HK-2 (cell line): ENCODE data around the gene USP5.

Source experiments
- DNase-seq: peaks from one replicate; pipeline ENCODE4 v3.0.0-alpha.2; 2018; ENCODE audit not compliant: unreplicated experiment

USP5 gene

DNA sequence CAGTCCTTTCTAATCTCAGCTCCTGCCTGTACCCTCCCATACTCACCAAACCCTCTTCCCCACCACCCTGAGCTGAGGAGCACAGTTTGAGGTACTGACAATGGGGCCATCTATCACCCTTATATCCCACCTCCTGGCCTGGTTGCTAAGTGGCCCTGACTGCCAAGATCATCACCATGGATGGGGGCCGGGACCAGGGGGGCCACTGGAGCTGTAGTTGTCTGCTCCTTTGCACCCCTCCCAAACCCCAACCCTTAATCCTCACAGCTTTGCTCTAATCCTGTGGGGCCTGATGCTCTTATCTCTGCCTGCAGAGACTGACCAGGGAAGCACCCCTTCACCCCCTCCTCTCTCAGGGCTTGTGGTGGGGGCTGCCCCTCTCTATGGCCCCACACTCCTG, 11.6 kb upstream of the USP5 start:
- no peak for DNase-seq

DNA sequence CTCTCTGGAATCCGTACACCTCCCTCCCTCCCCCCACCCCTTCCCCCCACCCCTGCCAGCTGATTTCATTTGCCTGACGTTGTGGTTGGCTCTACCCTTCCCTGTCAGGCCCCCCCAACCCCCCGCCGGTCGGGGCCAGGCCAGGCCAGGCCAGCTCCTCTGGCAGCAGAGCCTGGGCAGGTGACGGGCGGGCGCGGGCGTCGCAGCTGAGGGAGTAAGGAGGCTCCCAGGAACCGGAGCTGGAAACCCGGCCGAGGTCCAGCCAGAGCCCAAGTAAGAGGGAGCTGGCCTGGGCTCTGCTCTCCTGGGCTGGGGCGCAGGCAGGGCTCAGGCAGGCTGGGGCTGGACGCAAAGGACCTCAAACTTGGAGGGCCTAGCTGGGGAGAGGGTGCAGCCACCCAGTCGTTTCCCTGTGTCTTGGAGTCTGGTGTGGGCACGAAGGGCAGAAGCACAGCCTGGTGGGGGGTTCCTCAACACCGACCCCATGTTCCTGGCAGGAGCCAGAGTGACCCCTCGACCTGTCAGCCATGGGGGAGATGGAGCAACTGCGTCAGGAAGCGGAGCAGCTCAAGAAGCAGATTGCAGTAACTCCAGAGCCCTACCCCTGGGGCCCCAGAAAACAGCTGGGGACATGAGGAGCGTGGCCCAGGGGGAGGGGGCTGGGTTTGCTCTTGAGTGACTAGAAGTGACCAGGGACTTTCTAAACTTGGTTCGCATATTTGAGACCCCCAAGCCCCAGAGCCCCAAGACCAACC, 11.0 kb upstream of the USP5 start, which contains the start of gene GNB3:
Gene GNB3 (plus strand): TSS at position 165 of the 755 bp plus-strand sequence. CDS start 363 bp downstream, at position 528.
- DNase-seq = no peak

DNA sequence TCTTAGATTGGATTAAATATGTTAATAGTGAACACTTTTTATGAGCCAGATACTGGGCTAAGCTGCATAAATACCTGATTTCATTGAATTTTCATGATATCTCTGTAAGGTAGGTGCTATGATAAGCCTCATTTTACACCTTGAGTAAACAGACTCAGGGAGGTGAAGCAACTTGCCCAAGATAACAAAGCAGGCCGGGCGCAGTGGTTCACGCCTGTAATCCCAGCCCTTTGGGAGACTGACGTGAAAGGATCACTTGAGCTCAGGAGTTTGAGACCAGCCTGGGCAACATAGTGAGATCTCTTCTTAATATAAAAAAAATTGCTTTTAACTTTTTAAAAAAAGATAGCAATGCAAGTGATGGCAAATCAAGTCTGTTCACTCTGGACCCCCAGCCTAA, 9.9 kb upstream of the USP5 start:
- DNase-seq = no peak

DNA sequence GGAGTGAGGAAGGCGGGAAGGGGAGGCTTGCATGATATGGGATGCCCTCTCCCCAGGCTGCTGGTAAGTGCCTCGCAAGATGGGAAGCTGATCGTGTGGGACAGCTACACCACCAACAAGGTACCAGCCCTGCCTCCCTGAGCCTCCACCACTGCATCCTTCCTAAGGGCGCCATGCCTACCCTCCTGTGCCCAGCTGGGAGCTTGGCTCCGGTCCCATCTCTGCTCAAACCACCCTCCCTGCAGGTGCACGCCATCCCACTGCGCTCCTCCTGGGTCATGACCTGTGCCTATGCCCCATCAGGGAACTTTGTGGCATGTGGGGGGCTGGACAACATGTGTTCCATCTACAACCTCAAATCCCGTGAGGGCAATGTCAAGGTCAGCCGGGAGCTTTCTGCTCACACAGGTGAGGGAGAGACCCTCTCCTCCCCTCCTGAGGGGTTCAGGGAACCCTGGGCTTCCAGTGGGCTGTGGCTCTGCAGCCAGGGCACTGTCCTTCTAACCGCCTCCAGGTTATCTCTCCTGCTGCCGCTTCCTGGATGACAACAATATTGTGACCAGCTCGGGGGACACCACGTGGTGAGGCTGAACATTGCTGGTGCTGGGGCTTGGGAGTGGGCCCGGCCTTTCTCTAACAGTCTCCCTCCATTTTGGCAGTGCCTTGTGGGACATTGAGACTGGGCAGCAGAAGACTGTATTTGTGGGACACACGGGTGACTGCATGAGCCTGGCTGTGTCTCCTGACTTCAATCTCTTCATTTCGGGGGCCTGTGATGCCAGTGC, 8.6 kb upstream of the USP5 start:
- no peak for DNase-seq

GRCh38 chr12:6845395-6845794, 6.6 kb upstream of the USP5 start:
- no peak for DNase-seq

DNA sequence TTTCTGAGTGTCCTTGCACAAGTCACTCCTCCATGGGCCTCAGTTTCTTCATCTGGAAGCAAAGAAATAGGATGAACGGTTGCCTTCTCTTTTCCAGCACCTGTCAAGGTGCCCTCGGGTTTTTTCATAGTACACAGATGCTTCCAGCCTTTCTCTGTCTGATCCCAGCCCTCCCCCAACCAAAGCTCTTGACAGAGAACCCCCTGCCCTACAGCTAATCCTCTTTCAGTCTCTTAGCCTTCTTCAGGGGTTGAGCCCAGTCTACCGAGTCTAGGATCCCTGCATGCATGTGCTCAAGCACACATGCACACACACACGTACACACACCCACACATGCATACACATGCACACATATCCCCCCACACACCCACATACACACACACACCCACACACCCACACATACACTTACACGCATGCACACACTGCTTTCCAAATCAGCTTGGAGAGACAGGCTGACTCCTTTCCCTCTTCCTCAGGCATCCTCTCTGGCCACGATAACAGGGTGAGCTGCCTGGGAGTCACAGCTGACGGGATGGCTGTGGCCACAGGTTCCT, 5.6 kb upstream of the USP5 start:
- no peak for DNase-seq

DNA sequence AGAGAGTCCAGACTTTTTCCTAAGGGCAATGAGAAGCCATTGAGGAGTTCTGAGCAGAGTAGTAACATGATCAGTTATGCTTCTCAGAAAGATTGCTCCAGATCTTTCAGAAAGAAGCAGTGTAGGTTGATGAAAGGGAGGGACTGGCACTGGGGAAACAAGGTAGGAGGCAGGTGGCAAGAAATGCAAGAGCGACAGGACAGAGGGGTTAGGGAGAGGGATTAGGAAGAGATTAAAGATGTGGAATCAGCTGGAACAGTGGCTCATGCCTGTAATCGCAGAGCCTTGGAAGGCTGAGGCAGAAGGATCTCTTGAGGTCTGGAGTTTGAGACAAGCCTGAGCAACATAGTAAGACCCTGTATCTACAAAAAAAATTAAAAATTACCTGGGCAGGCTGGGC, 4.3 kb upstream of the USP5 start:
- no peak for DNase-seq

- no peak for DNase-seq
Observed at GRCh38 chr12:6849427-6849826, 2.5 kb upstream of the USP5 start.

- DNase-seq = no peak
Observed at GRCh38 chr12:6849976-6850560, 1.9 kb upstream of the USP5 start.

- no peak for DNase-seq
Observed at GRCh38 chr12:6850796-6851152, 1.2 kb upstream of the USP5 start.

- DNase-seq = peak; percentile 94
Observed at GRCh38 chr12:6851153-6851920, 613 bp upstream of the USP5 start, which contains the start of gene CDCA3. TSS of gene CDCA3 (minus strand) at chr12:6851286. CDS start at chr12:6850952, 334 bp downstream.

DNA sequence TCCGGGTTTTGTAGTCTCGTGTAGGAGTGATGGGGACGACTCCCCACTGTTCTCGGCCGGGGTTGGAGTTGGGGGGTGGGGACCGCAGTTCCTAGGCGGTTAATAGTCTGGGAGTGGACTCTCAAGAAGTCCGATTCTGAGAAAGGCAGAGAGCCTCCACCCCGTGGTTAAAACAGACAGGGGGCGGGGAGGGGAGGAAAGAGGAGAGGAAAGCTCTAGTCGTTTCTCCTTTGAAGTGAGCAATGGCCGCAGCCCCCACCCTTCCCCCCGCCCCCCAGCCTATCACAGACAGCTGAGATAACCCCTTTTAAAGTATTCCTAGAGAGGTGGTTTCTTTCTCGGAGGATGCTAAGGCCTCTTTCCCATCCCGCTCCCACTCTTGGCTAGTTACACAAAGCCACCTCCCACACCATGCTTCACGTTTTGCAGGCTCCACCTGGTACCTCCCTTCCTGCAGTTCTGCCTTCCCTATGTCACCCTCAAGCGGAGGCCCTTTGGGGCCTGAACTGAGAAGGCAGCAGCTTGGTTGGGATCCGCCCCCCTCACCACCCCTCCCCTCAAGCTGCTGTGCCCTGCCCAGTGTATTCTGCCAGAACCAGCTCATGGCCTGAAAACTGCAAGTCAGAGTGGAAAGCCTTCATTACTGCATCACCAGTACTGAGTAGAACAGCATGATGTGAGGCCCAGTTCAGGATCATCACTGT, 853 bp downstream of the USP5 start:
- peak; percentile 73 for DNase-seq

GRCh38 chr12:6853626-6854025, 1.7 kb downstream of the USP5 start:
- no peak for DNase-seq

DNA sequence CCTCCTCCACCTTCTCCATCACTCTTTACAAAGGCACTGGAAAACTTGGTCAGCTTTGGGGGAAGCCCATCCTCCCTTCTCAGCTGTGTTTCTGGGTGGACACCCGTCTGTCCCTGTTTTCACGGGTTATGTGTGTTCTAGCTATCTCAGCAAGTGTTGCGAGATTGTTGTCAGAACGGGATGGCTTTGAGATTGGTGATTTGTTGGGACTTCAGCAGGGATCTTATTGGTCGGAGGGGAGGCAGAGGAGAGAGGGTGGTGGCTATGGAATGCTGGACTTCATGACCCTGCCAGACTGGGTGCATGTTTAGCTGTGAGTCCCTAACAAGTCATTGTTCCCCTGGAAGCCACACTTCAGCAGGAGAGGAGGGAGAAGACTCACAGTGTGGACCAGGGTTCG, 2.1 kb downstream of the USP5 start:
- no peak for DNase-seq

- no peak for DNase-seq
Observed at GRCh38 chr12:6855322-6855721, 3.4 kb downstream of the USP5 start.

DNA sequence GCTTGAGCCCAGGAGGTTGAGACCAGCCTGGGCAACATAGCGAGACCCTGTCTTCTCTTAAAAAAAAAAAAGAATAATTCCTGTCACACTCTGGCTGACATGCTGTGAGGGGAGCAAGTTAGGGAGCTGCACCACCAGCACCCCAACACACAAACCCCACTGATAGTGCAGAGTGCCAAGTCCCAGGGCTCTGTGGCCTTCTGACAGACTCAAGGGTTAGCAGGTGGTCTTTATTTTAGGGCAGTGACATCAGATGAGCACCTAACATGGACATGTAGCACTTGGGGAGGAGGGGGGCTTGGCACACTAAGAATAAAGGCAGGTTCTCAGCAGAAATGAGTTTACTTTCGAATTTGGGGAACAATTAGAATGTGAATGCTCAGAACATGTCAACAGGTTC, 6.8 kb downstream of the USP5 start:
- no peak for DNase-seq

GRCh38 chr12:6860116-6860515, 8.2 kb downstream of the USP5 start:
- no peak for DNase-seq

DNA sequence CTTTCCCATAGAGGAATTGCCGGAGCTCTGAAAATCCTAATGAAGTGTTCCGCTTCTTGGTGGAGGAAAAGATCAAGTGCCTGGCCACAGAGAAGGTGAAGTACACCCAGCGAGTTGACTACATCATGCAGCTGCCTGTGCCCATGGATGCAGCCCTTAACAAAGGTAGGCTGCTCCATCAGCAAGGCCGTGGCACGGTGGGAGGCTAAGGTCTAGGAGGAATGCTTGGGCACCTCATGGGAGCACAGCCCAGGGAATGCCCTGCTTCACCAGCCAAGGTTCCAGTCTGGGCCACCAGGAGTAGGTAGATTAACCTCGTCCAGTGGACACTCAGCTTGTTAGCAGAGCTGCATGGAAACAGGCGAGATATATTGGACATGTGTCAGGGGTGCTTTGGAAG, 9.0 kb downstream of the USP5 start:
- DNase-seq = no peak

GRCh38 chr12:6861391-6861790, 9.4 kb downstream of the USP5 start:
- DNase-seq = no peak

GRCh38 chr12:6863033-6863432, 11.1 kb downstream of the USP5 start:
- no peak for DNase-seq
